Measurements from ENCODE around the gene PNPLA7. TPM values are rescaled to one million over a fixed set of nuclear protein-coding genes. Genes with fewer than 3 reads are reported as not detected.
A peak's percentile ranks its signal among the peaks of the same experiment; 100 is the strongest.

Gene PNPLA7
- total and polyA plus RNA-seq, 2 of the 13 experiments (the other 11 are each of a cell fraction or from before 2014, with no cell fraction given), result 0.42 to 1.5 TPM

DNA sequence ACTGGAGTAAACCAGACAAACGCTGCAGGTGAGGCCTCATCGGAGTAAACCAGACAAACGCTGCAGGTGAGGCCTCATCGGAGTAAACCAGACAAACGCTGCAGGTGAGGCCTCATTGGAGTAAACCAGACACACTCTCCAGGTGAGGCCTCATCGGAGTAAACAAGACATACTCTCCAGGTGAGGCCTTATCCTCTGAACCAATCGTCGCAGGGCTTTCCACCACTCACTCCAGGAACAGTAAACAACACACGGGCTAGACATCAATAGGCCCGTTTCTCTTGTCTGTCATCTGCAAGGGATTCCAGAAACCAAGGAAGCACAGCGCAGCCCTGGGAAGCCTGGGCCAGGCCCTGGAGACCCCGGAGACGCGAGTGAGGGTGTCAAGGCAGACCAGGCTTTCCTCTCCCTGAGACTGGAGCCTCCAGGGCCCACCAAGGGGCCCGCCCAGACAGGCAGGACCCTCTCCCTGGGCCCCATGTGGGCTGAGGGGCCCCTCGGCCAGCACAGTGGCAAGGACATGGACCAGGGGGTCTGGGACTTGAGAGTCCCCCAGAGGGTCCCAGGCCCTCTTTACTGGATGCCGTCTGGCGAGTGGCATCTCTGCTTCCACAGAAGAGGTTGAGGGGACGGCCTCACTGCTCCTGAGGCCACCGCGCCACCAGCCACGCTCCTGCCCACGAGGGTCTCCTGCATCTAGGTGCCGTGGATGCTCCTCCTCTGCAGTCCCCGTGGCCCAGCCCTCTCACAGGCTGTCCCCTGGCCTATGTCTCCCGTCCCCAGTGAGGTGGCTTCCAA, 64.7 kb downstream of the PNPLA7 start:
- Histone ChIP-seq H3K27me3 (ENCODE audit: control insufficient read depth in 1 of 2, insufficient read depth in 2 of 2, low read length in 2 of 2) (peaks cover 10 to 52% of the 10 kb centered on the region in 2 experiments), H3K27ac (ENCODE audit: extremely low read length, insufficient read depth, low read length) (no peak overlapping the region), H4K20me1 (ENCODE audit: insufficient read depth, low read length) (no peaks in the 10 kb centered on the region), H3K9ac (ENCODE audit: insufficient read depth, low read depth, low read length) (no peak overlapping the region), H3K79me2 (ENCODE audit: insufficient read depth, low read length) (no peaks in the 10 kb centered on the region), H3K36me3 (replicated peaks in 1 of 2; ENCODE audit: control insufficient read depth in 1 of 2, insufficient read depth in 2 of 2, low read length in 2 of 2) (no peaks in the 10 kb centered on the region), H3K4me2 (ENCODE audit: low read depth, low read length) (no peak overlapping the region), H2AFZ (ENCODE audit: low read length) (no peak overlapping the region), H3K4me1 (ENCODE audit: insufficient read depth, low read length) (peaks cover 38% of the 10 kb centered on the region), H3K9me3 (ENCODE audit: low read length) (no peaks in the 10 kb centered on the region), H3K4me3 (replicated peaks in 1 of 3; ENCODE audit: insufficient read depth in 1 of 3, low read depth in 2 of 3, low read length in 3 of 3) (no peak overlapping the region)
- in situ Hi-C loops (cut with HindIII; ENCODE audit: extremely low pct_ligation_motif_present, low pct_unique_long_range_greater_than_20kb) (no loop called here), intact Hi-C loops (cut with micrococcal nuclease; ENCODE audit: unreplicated experiment) (no loop called here)
- TF ChIP-seq FOXO4 (CRISPR knock-in tag; conservative IDR thresholded peaks at IDR 0.05), result no peak
- TF ChIP-seq, protein P1, sequence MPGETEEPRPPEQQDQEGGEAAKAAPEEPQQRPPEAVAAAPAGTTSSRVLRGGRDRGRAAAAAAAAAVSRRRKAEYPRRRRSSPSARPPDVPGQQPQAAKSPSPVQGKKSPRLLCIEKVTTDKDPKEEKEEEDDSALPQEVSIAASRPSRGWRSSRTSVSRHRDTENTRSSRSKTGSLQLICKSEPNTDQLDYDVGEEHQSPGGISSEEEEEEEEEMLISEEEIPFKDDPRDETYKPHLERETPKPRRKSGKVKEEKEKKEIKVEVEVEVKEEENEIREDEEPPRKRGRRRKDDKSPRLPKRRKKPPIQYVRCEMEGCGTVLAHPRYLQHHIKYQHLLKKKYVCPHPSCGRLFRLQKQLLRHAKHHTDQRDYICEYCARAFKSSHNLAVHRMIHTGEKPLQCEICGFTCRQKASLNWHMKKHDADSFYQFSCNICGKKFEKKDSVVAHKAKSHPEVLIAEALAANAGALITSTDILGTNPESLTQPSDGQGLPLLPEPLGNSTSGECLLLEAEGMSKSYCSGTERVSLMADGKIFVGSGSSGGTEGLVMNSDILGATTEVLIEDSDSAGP (CRISPR knock-in tag; IDR thresholded peaks at IDR 0.05; ENCODE audit: borderline replicate concordance), result 0 out of 2 replicates have a peak, but pooled peaks have one; percentile 8
- peak; percentile 70 for TF ChIP-seq BCL6 (CRISPR knock-in tag; IDR thresholded peaks at IDR 0.05)
- TF ChIP-seq ZEB1 (IDR thresholded peaks at IDR 0.05; ENCODE audit: insufficient replicate concordance, low read depth), result peak; percentile 16
- TF ChIP-seq NFIB (CRISPR knock-in tag; IDR thresholded peaks at IDR 0.05; ENCODE audit: borderline replicate concordance), result 0 out of 2 replicates have a peak, but pooled peaks have one; percentile 2
- TF ChIP-seq, protein P2, sequence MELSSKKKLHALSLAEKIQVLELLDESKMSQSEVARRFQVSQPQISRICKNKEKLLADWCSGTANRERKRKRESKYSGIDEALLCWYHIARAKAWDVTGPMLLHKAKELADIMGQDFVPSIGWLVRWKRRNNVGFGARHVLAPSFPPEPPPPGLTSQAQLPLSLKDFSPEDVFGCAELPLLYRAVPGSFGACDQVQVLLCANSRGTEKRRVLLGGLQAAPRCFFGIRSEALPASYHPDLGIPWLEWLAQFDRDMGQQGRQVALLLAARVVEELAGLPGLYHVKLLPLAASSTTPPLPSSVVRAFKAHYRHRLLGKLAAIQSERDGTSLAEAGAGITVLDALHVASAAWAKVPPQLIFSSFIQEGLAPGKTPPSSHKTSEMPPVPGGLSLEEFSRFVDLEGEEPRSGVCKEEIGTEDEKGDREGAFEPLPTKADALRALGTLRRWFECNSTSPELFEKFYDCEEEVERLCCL (CRISPR knock-in tag; IDR thresholded peaks at IDR 0.05; ENCODE audit: borderline replicate concordance), result no peak
- ATAC-seq (no peak), FAIRE-seq (no peak), DNase-seq (ENCODE audit: low spot score) (no peak)
- no TSS peak for BruUV-seq (replicated peaks)
- ChIA-PET POLR2A (no interaction called here), CTCF (ENCODE audit: low intra/inter-chr PET ratio, low total read pairs) (no interaction called here)
- 61% methylated on average over 12 of the region's 26 CpGs for WGBS (ENCODE audit: low lambda C conversion rate)

Data from HepG2 (cell line).